HG02763 (cell line): ENCODE measurements around the gene TSPAN18.

ENCODE experiments used
- ATAC-seq: cut with Tn5 transposase; IDR thresholded peaks from one replicate; pipeline ENCODE4 v1.9.1; 2021; ENCODE audit warnings: mild to moderate bottlenecking, moderate library complexity; ENCODE audit not compliant: unreplicated experiment

TSPAN18 gene

GRCh38 chr11:44775366-44775984, 48.7 kb downstream of the TSPAN18 start:
- ATAC-seq: no peak

DNA sequence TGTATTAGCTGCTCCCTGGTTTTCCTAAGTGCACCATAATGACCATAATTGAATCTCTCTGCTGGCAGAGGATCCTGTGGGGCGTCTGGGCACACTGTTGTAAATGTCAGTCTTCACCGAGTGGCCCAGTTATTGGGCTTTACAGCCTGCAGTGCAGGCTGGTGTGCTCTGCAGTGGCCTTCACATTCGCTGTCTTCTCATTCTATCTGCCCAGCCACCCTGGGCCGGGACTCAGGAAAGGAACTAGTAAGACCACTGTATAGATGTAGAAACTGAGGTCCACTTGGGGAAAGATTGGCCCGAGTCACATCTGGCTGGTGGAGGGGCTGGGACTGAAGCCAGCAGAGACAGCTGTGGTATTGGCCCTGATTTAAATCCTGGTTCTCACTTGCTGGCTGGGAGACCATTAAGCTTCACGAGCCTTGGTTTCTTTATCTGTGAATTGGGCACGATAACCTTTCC, 49.3 kb downstream of the TSPAN18 start:
- no peak for ATAC-seq

DNA sequence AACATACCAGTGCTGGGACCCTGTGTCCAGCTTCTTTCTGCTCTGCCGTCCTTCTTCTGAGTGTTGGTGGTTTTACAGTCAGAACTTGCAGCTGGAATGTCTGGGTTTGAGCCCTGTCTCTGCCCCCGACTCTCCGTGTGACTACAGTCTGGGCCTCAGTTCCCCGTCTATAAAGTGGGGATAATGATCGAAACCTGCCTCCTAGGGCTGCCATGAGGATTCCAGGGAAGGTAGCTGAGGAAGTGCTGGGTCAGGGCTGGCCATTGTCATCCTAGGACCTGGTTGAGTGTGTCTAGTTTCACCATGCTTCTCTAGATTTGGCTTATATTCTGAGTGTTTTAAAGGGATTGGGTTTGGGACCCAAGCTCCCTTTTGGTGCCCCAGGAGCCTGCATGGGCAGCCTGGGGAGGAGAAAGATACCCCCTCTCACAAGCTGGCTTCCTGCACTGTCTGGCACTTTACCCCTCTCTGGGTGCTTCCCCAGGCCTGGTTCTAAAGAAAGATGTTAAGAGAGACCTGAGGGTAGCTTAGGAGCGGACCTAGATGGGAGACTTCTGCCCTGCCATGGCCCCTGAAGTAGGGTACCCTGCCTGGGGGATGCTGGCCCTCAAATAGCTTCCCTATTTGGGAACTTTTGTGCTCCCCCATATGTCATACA, 49.9 kb downstream of the TSPAN18 start:
- no peak for ATAC-seq

DNA sequence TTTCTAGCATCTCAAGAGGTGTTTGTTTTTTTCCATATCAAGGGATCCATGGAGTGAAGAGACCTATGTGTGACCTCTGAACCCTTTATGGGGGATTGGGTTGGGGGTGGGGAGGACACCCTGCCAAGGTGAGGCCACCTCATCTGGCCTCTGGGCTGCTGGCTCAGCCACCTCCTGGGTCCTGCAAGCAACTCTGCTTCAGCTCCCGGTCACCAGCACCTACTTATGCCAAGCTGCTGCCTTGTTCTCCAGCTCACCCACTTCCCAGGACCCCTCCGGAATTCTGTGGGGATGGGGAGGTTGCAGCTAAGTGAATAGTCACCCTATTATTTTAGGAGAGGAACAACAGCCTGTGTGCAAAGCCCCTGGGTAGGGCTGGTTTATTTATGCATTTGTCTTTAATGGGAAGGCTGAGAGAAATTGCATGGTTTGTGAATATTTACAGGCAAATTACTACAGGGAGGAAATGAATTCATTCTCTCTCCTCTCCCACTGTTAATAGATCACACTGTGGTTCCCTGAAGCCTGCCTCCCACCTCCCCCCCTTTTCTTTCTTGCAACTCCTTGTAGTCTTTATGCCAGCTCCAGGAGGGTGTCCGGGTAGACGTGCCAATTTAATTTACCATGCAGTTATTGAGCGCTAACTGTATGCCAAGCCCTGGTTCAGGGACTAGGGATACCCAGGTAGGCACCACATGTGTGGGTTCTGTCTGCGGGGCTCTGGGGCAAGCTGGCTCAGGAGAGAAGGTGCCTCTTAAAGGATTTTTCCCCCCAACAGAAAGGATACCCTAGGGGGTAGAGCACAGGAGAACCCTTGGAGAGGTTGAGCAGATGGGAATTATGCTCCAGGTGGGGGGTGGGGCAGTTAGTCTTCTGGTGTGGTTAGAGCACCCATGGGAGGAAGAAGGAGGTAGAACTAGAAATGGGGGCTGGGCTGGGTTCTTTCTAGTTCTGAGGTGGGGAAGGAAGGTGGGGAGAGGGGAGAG, 50.7 kb downstream of the TSPAN18 start:
- ATAC-seq: no peak

GRCh38 chr11:44778195-44779100, 51.7 kb downstream of the TSPAN18 start:
- no peak for ATAC-seq

DNA sequence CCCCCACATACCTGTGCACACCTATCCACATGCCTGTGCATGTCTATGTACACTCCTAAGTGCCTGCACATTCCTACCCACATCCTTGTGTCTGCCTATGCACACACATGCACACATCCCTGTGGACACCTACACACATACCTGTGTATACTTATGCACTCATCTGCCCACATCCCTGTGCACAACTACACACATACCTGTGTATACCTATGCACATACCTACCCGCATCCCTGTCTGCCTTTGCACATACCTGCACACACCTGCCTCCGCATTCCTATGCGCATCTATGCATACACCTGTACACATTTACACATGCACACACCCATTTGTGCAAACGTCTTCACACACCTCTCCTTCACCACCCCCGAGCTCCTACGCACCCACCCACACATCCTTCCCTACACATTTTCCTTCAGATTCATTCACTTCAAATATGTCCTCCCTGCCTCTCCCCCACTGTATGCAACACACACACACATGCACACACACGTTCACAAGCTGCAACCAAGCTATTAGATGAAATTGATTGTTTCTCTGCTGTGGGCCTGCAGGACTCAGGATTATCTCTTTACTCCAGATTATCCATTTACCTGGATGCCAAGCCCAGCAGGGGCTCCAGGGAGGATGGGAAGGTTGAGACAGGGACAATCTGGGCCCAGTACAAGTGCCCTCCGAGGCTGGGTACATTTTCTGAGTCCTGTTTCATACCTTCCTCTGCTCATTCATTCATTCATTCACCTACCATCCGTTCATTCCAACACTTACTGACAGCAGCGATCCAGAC, 53.2 kb downstream of the TSPAN18 start:
- ATAC-seq: no peak

DNA sequence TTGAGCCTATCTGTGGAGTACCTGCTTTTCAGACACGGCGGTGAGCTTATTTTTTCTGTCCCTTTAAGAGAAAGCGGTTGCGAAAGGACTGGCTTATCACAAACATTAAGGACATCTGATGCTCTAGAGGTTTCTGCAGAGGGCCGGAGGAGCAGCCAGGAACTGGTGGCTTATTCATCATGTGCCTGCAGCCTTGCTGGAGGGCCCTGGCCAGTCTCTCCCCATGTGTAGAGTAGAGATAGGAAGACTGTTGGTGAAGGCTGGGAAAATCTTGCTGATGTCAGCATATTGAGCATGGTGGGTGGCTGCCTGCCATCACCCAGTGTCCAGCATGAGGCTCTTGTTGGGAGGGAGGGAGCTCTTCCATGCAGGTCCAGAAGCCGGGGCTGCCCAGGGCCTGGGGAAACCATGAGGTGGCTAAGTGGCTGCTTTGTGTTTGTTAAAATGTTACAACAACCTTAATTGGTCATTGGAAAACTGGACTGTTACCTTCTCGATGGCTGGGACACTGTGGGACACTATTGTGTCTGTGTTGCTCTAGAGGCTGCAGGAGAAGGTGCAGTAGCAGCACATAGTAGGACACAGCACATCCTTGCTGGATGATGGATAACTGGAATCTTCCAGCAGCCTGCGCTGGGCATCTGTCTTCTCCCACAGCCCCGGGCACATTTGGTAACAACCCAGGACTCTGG, 54.3 kb downstream of the TSPAN18 start:
- ATAC-seq: no peak

GRCh38 chr11:44781655-44782054, 54.9 kb downstream of the TSPAN18 start:
- ATAC-seq: no peak

DNA sequence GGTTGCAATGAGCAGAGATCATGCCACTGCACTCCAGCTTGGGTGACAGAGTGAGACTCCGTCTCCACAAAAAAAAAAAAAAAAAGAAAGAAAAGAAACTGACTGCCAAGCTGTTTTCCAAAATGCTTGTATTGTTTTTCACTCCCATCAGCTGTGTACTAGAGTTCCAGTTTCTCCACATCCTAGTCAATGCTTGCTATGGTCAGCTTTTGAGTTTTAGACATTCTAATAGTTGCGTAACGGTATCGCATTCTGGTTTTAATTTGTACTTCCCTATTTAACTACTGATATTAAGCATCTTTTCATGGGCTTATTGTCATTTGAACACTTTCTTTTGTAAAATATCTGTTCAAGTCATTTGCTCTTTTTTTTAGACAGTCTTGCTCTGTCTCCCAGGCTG, 55.7 kb downstream of the TSPAN18 start:
- no peak for ATAC-seq

DNA sequence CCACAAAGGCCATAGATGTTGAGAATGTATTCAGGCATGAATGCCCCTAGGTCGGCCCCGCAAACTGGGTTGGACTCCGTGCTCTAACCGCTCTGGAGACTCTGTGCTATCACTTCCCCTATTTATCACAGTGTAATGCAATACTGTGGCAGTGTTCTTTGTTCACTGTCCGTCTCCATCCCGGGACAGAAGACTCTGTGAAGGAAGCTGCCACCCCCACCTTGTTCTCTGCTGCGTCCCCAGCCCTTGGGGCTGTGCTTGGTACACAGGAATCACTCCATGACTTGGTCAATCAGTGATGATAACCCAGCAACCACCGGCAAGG, 57.6 kb downstream of the TSPAN18 start:
- no peak for ATAC-seq

DNA sequence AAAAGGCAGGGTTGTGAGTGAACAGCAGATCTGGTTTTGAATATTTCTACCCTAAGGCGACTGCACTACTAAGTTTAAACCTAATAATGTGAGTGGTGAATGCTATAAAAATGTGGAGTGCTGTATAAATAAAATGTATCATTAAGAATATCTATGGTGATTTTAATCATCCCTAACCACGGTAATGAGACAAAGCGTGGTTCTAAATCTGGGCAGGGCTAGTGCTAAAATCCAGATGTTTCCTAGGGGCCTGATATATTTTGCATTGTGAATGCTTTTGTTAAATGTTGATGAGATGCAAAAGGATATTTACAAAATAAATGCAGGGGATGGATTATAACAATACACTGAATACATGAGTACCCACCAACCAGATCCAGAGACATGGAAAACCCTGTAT, 58.1 kb downstream of the TSPAN18 start:
- no peak for ATAC-seq

DNA sequence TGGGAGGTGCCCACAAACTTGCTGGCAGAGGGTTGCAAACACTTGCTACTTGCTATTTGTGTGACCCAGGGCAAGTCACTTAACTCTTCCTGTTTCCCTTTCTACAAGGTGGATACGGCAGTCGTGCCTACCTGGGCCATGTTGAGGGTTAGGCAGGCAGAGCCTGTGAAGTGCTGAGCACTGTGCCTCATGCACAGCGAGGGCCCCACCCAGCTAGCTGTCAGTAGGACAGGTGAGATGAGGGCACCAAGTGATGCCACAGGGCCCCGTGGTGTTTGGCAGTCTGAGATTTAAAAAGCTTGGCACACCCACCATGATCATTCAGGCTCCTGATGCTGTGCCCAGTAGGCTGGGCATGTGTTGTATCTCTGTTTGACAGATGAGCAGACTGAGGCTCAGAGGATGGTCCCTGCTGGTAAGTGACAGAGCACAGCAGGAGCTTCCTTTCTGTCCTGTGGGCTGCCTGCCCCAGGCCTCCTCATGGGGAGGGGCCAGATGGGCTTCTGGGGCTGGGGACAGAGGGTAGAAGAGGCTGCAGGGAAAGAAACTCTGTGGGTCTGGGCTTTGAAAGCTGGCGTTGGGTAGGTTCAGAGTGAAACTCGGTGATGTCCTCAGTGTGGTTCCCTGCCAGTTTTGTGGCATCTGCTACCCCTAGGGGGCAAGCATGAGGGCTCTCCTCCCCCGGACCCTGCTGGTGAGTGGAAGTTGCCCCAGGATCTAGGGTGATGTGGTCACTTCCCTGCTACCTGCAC, 59.3 kb downstream of the TSPAN18 start:
- ATAC-seq: no peak

- no peak for ATAC-seq
Observed at GRCh38 chr11:44787070-44787469, 60.3 kb downstream of the TSPAN18 start.

GRCh38 chr11:44787981-44788380, 61.2 kb downstream of the TSPAN18 start:
- no peak for ATAC-seq

- ATAC-seq: no peak
Observed at GRCh38 chr11:44788536-44789261, 61.9 kb downstream of the TSPAN18 start.

- ATAC-seq: no peak
Observed at GRCh38 chr11:44789496-44789895, 62.7 kb downstream of the TSPAN18 start.

- ATAC-seq: no peak
Observed at GRCh38 chr11:44790211-44790610, 63.4 kb downstream of the TSPAN18 start.

GRCh38 chr11:44791316-44791925, 64.7 kb downstream of the TSPAN18 start:
- no peak for ATAC-seq
